ENCODE data around the gene NCAPH2. TPM values are rescaled to one million over a fixed set of nuclear protein-coding genes. Genes with fewer than 3 reads are reported as not detected.

The NCAPH2 gene
- total RNA-seq, 4 donors from 2014 or later = 34.0 to 85.8 (median 41.2) TPM

DNA sequence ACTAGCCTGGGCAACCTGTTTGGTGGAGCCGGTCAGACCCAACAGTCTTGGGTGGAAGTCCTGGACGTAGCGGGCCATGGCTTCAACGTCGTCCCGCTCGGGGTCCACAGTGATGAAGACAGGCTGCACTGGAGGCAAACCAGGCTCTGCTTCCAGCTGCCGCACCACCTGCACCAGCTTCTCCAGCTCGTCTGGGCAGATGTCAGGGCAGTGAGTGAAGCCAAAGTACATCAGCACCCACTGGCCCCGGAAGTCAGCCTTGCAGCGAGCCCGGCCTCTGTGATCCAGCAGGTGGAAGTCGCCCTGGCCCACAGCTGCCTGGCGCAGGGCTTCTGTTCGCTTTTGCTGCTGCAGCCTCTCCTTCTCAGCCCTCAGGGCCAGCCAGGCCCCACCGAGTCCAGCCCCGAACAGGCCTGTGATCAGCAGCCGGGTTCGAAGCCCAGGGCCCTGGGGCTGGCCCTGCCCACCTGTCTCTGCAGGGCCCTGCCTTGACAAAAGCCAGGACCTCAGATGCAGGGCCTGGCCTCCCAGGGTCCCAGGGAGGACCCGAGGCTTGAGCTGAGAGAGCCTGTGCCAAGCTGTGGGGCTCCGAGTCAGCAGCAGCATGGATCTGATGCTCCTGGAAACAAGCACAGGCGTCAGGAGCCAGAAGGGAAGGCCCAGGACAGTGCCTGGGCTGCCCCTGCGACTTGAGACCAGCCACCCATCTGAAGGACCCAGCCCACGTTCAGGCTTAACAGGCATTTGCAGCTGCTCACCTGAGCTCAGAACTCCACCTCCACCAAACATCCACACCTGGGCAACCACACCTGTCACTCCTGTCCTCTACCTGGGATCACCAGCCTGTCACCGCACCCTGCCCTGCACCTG, 16.0 kb downstream of the NCAPH2 start:
- peak overlapping the region in 3 of 4 donors; percentile 93 to 98 (median 96) for H3K27ac ChIP-seq
- H3K9me3 ChIP-seq = no peaks in the 10 kb centered on the region
- peak in 1 of 2 donors; percentile 8 for TF ChIP-seq POLR2A (IDR thresholded peaks at IDR 0.05)
- no peak for TF ChIP-seq CTCF (IDR thresholded peaks at IDR 0.05)
- H3K27me3 ChIP-seq = no peaks in the 10 kb centered on the region
- peaks cover 0 to 49% (median 0%) of the 10 kb centered on the region in 3 donors for H3K36me3 ChIP-seq
- H3K4me1 ChIP-seq = peaks cover 6 to 53% (median 19%) of the 10 kb centered on the region in 4 donors
- peak in 1 of 3 donors; percentile 71 for DNase-seq
- H3K4me3 ChIP-seq = peak overlapping the region; percentile 74 to 82 (median 78)

DNA sequence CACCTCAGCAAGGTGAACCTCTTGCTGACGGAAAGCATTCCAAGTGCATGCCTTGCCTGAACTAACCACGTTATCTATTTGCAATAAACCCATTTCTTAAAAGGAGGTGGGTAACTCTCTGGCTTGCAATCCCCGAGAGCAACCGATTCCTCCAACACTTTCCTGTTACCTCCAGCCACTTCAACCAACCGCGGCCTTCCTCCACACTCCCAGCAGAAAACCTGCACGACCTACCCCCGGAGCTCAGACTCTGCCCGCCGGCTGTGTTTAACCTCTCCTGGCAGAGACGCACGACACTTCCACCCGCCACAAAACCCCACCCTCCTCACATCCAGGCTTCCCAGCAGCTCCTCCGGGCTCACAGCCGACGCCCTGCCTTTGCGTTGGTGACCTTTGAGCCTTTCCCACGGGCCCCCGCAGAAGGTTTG, 16.7 kb downstream of the NCAPH2 start:
- Histone ChIP-seq H3K9me3 (no peaks in the 10 kb centered on the region), H3K36me3 (peaks cover 0 to 42% (median 0%) of the 10 kb centered on the region in 3 donors), H3K4me3 (peak overlapping the region; percentile 74 to 82 (median 78)), H3K27me3 (no peaks in the 10 kb centered on the region), H3K4me1 (peaks cover 6 to 59% (median 22%) of the 10 kb centered on the region in 4 donors), H3K27ac (peak overlapping the region; percentile 93 to 100 (median 97))
- DNase-seq = no peak
- no peak for TF ChIP-seq POLR2A (IDR thresholded peaks at IDR 0.05)

- TF ChIP-seq CTCF (IDR thresholded peaks at IDR 0.05) = peak in 5 of 6 experiments; percentile 17 to 66 (median 56)
- TF ChIP-seq POLR2A (IDR thresholded peaks at IDR 0.05) = peak; percentile 89 to 91
- Histone ChIP-seq H3K36me3 (peaks cover 0 to 37% (median 0%) of the 10 kb centered on the region in 3 donors), H3K9me3 (no peaks in the 10 kb centered on the region), H3K4me3 (peak within 1 kb of the TSS; percentile 74 to 82 (median 78)), H3K4me1 (peaks cover 6 to 59% (median 22%) of the 10 kb centered on the region in 4 donors), H3K27me3 (no peaks in the 10 kb centered on the region), H3K27ac (peak within 1 kb of the TSS; percentile 93 to 100 (median 97))
- peak; percentile 96 to 99 (median 98) for DNase-seq
Measured at GRCh38 chr22:50525104-50525857, 17.3 kb downstream of the NCAPH2 start, which contains the start of gene SCO2. SCO2 (minus strand) TSS chr22:50525598; CDS start chr22:50524411, 1,187 bp downstream.

DNA sequence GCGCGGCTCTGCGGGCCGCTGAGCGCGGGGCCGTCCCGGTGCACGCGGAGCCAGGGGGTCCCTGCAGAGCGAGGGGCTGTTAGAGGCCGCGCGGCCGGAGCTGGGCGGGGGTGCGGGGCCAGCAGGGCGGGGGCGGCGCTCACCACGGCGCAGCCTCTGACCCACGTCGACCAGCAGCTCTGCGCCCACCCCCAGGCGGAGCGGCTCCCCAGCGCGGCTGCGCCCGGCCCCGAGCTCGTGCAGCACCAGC, 17.8 kb downstream of the NCAPH2 start:
- DNase-seq = no peak
- H3K27ac ChIP-seq = peak overlapping the region; percentile 93 to 100 (median 97)
- TF ChIP-seq CTCF (IDR thresholded peaks at IDR 0.05) = no peak
- TF ChIP-seq POLR2A (IDR thresholded peaks at IDR 0.05) = no peak
- peaks cover 6 to 59% (median 22%) of the 10 kb centered on the region in 4 donors for H3K4me1 ChIP-seq
- H3K4me3 ChIP-seq = peak overlapping the region; percentile 74 to 82 (median 78)
- H3K9me3 ChIP-seq = no peaks in the 10 kb centered on the region
- H3K27me3 ChIP-seq = no peaks in the 10 kb centered on the region
- H3K36me3 ChIP-seq = peaks cover 0 to 33% (median 0%) of the 10 kb centered on the region in 3 donors

GRCh38 chr22:50526108-50526833, 18.2 kb downstream of the NCAPH2 start:
- Histone ChIP-seq H3K4me3 (peak overlapping the region; percentile 74 to 82 (median 78)), H3K36me3 (peaks cover 0 to 29% (median 0%) of the 10 kb centered on the region in 3 donors), H3K4me1 (peaks cover 6 to 59% (median 22%) of the 10 kb centered on the region in 4 donors), H3K9me3 (no peaks in the 10 kb centered on the region), H3K27ac (peak overlapping the region; percentile 93 to 100 (median 97)), H3K27me3 (no peaks in the 10 kb centered on the region)
- peak; percentile 84 to 93 (median 89) for DNase-seq
- TF ChIP-seq CTCF (IDR thresholded peaks at IDR 0.05) = peak; percentile 65 to 95 (median 74)
- peak in 1 of 2 donors; percentile 36 for TF ChIP-seq POLR2A (IDR thresholded peaks at IDR 0.05)
